Kidney epithelial cell (primary cell): ENCODE data around the gene STYXL2. TPM values are rescaled to one million over a fixed set of nuclear protein-coding genes. Genes with fewer than 3 reads are reported as not detected.

Experiments
- DNase-seq: peaks from one replicate; pipeline ENCODE4 v3.0.0-alpha.2; 2010; ENCODE audit warnings: low read depth
- H3K27me3 ChIP-seq: 2 replicates; pipeline ENCODE4 v1.6.0; 2011; ENCODE audit warnings: low read length; ENCODE audit not compliant: control insufficient read depth, insufficient read depth
- H3K36me3 ChIP-seq: 2 replicates; pipeline ENCODE4 v1.5.1; 2011; ENCODE audit warnings: low read length; ENCODE audit not compliant: control insufficient read depth, insufficient read depth
- H3K4me3 ChIP-seq: 2 replicates; pipeline ENCODE4 v1.5.1; 2011; ENCODE audit warnings: low read depth, mild to moderate bottlenecking, control low read depth, low read length
- CTCF ChIP-seq: IDR thresholded peaks from 2 replicates; pipeline ENCODE4 v1.5.1; 2011; ENCODE audit warnings: mild to moderate bottlenecking, moderate library complexity, low read length, control low read depth, inconsistent platforms; ENCODE audit not compliant: insufficient read depth, poor library complexity, severe bottlenecking
- total RNA-seq: library from RNA; depleted of rRNA; stranded (reverse); fragments of >200 nt; gene quantifications from 2 replicates; pipeline ENCODE4 v1.2.3, GENCODE V29; 2015

The STYXL2 gene
- total RNA-seq, 1 donor from 2014 or later, result not detected

GRCh38 chr1:167099851-167100250 lies 6.0 kb downstream of the STYXL2 start:
- Histone ChIP-seq H3K27me3 (no peaks in the 10 kb centered on the region), H3K36me3 (no peaks in the 10 kb centered on the region), H3K4me3 (no peak overlapping the region)
- no peak for TF ChIP-seq CTCF
- no peak for DNase-seq

GRCh38 chr1:167100730-167101129 lies 6.9 kb downstream of the STYXL2 start:
- H3K27me3 ChIP-seq, result no peaks in the 10 kb centered on the region
- DNase-seq, result no peak
- no peaks in the 10 kb centered on the region for H3K36me3 ChIP-seq
- no peak overlapping the region for H3K4me3 ChIP-seq
- no peak for TF ChIP-seq CTCF

- Histone ChIP-seq H3K27me3 (no peaks in the 10 kb centered on the region), H3K4me3 (no peak overlapping the region), H3K36me3 (no peaks in the 10 kb centered on the region)
- no peak for TF ChIP-seq CTCF
- DNase-seq, result no peak
Observed at GRCh38 chr1:167101754-167102153, 7.9 kb downstream of the STYXL2 start.

GRCh38 chr1:167102906-167103573 lies 9.2 kb downstream of the STYXL2 start:
- DNase-seq, result no peak
- no peaks in the 10 kb centered on the region for H3K36me3 ChIP-seq
- H3K4me3 ChIP-seq, result no peak overlapping the region
- no peak for TF ChIP-seq CTCF
- H3K27me3 ChIP-seq, result no peaks in the 10 kb centered on the region

- no peaks in the 10 kb centered on the region for H3K36me3 ChIP-seq
- no peak for DNase-seq
- no peak for TF ChIP-seq CTCF
- no peaks in the 10 kb centered on the region for H3K27me3 ChIP-seq
- H3K4me3 ChIP-seq, result no peak overlapping the region
Observed at GRCh38 chr1:167104256-167104633, 10.4 kb downstream of the STYXL2 start.
